HEK293T (cell line): ENCODE data around the gene KIFC3.
"Not testable (repeated sequence)": the region's sequence is repeated elsewhere in the genome, so short reads cannot be mapped to it uniquely, and the experiment has no call there.

ENCODE experiments used
- CTCF ChIA-PET: fragments of 350-600 bp; formaldehyde crosslinking; extraction: SDS; loops from one replicate; lab custom pipeline; 2021; ENCODE audit warnings: antibody characterized with exemption, inconsistent platforms; lab: Yijun Ruan, JAX
- POLR2A ChIA-PET: fragments of 350-600 bp; formaldehyde crosslinking; extraction: SDS; loops from one replicate; lab custom pipeline; 2020; ENCODE audit warnings: antibody characterized with exemption, inconsistent platforms; lab: Yijun Ruan, JAX
- DNase-seq: peaks from one replicate; pipeline ENCODE4 v3.0.0; 2012; ENCODE audit warnings: mixed read lengths; ENCODE audit errors: extremely low spot score
- ARNT ChIP-seq: fragments of 450-650 bp; IDR thresholded peaks from 2 replicates; pipeline ENCODE4 v1.6.1; 2017; ENCODE audit warnings: mild to moderate bottlenecking
- BHLHE40 ChIP-seq: fragments of 450-650 bp; IDR thresholded peaks from 2 replicates; pipeline ENCODE4 v1.6.1; 2016; ENCODE audit warnings: mild to moderate bottlenecking, moderate library complexity, borderline replicate concordance
- CTBP1 ChIP-seq: fragments of 450-650 bp; IDR thresholded peaks from 2 replicates; pipeline ENCODE4 v1.6.1; 2016; ENCODE audit warnings: borderline replicate concordance
- ELF4 ChIP-seq: fragments of 450-650 bp; IDR thresholded peaks from 2 replicates; pipeline ENCODE4 v1.6.1; 2017; ENCODE audit warnings: antibody characterized with exemption
- FOXA1 ChIP-seq: fragments of 450-650 bp; IDR thresholded peaks from 2 replicates; pipeline ENCODE4 v1.6.1; 2016; ENCODE audit warnings: mild to moderate bottlenecking
- FOXK2 ChIP-seq: fragments of 450-650 bp; IDR thresholded peaks from 2 replicates; pipeline ENCODE4 v1.6.1; 2016; ENCODE audit warnings: mild to moderate bottlenecking
- FOXM1 ChIP-seq: fragments of 450-650 bp; IDR thresholded peaks from 2 replicates; pipeline ENCODE4 v1.6.1; 2017; ENCODE audit warnings: mild to moderate bottlenecking, borderline replicate concordance
- HDGF ChIP-seq: fragments of 450-650 bp; IDR thresholded peaks from 2 replicates; pipeline ENCODE4 v1.6.1; 2017; ENCODE audit warnings: antibody characterized with exemption, borderline replicate concordance
- L3MBTL2 ChIP-seq: fragments of 450-650 bp; conservative IDR thresholded peaks from 2 replicates; pipeline ENCODE4 v1.6.1; 2016; ENCODE audit warnings: mild to moderate bottlenecking
- LEF1 ChIP-seq: fragments of 450-650 bp; IDR thresholded peaks from 2 replicates; pipeline ENCODE4 v1.6.1; 2017; ENCODE audit warnings: mild to moderate bottlenecking, borderline replicate concordance
- NFRKB ChIP-seq: fragments of 450-650 bp; IDR thresholded peaks from 2 replicates; pipeline ENCODE4 v1.6.1; 2016; ENCODE audit warnings: mild to moderate bottlenecking, moderate library complexity
- SP1 ChIP-seq: fragments of 450-650 bp; IDR thresholded peaks from 2 replicates; pipeline ENCODE4 v1.6.1; 2017
- SUZ12 ChIP-seq: fragments of 450-650 bp; IDR thresholded peaks from 2 replicates; pipeline ENCODE4 v1.6.1; 2016; ENCODE audit warnings: mild to moderate bottlenecking
- TARDBP ChIP-seq: fragments of 450-650 bp; IDR thresholded peaks from 2 replicates; pipeline ENCODE4 v1.6.1; 2016
- ZNF384 ChIP-seq: fragments of 450-650 bp; IDR thresholded peaks from 2 replicates; pipeline ENCODE4 v1.6.1; 2016
- TF ChIP-seq, protein P1 (sequence below): fragments of 450-650 bp; IDR thresholded peaks from 2 replicates; pipeline ENCODE4 v1.6.1; 2016

KIFC3 gene

GRCh38 chr16:57798953-57799599, 3.2 kb downstream of the KIFC3 start:
- POLR2A ChIA-PET, result no interaction called here
- no peak for TF ChIP-seq BHLHE40
- no peak for TF ChIP-seq NFRKB
- TF ChIP-seq FOXA1, result no peak
- TF ChIP-seq FOXM1, result no peak
- no peak for TF ChIP-seq CTBP1
- TF ChIP-seq, protein P1, sequence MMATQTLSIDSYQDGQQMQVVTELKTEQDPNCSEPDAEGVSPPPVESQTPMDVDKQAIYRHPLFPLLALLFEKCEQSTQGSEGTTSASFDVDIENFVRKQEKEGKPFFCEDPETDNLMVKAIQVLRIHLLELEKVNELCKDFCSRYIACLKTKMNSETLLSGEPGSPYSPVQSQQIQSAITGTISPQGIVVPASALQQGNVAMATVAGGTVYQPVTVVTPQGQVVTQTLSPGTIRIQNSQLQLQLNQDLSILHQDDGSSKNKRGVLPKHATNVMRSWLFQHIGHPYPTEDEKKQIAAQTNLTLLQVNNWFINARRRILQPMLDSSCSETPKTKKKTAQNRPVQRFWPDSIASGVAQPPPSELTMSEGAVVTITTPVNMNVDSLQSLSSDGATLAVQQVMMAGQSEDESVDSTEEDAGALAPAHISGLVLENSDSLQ, result no peak
- TF ChIP-seq HDGF, result no peak
- TF ChIP-seq SUZ12, result no peak
- TF ChIP-seq ARNT, result no peak
- no peak for TF ChIP-seq L3MBTL2
- no peak for TF ChIP-seq LEF1
- TF ChIP-seq TARDBP, result no peak
- TF ChIP-seq ZNF384, result no peak
- TF ChIP-seq ELF4, result no peak
- TF ChIP-seq FOXK2, result no peak
- no peak for TF ChIP-seq SP1
- DNase-seq, result no peak
- CTCF ChIA-PET, result no interaction called here

DNA sequence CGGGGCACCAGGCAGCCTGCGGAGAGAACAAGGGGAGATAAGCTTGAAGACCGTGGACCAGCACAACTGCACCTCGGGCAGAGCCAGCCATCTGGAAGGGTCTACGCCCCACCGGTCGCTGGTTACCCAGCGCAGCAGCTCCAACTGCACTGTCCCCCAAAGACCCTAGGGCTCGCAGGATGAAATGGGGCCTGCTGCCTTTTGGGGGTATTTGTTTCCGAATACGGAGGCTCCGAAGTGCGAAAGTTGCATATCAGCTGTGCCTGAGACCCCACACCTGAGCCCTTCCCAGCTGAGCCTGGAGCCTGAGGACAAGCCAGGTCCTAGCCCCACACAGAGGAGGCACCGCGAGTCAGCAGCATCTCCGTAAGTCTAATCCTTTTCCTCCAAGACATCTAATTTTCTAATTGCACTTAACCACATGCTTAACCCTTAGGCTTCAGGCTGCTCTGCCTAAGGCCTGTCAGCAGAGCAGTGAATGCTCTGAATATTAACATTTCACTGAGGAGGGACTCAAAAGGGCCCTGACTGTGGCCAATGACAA, 4.0 kb downstream of the KIFC3 start:
- CTCF ChIA-PET, result no interaction called here
- TF ChIP-seq BHLHE40, result no peak
- TF ChIP-seq FOXK2, result no peak
- no peak for TF ChIP-seq LEF1
- TF ChIP-seq TARDBP, result no peak
- no peak for TF ChIP-seq ARNT
- TF ChIP-seq FOXM1, result no peak
- no peak for TF ChIP-seq HDGF
- no peak for TF ChIP-seq NFRKB
- TF ChIP-seq L3MBTL2, result no peak
- TF ChIP-seq ZNF384, result no peak
- no peak for TF ChIP-seq CTBP1
- no peak for TF ChIP-seq SUZ12
- no peak for TF ChIP-seq ELF4
- TF ChIP-seq FOXA1, result no peak
- TF ChIP-seq SP1, result no peak
- TF ChIP-seq, protein P1, result no peak
- POLR2A ChIA-PET, result no interaction called here
- DNase-seq, result no peak

- CTCF ChIA-PET, result no interaction called here
- no peak for DNase-seq
Measured at GRCh38 chr16:57797526-57798266, 4.6 kb downstream of the KIFC3 start.

GRCh38 chr16:57797216-57797525, 5.1 kb downstream of the KIFC3 start:
- CTCF ChIA-PET, result no interaction called here
- POLR2A ChIA-PET, result no interaction called here
- TF ChIP-seq SUZ12 (no peak), FOXM1 (no peak), ARNT (no peak), CTBP1 (no peak)
- TF ChIP-seq, protein P1, result no peak
- no peak for DNase-seq

More at GRCh38 chr16:57797526-57798266, 4.6 kb downstream of the KIFC3 start:
- TF ChIP-seq ELF4 (no peak), ARNT (no peak), TARDBP (no peak), FOXA1 (no peak), LEF1 (no peak), HDGF (no peak), L3MBTL2 (no peak), CTBP1 (no peak), FOXK2 (no peak), BHLHE40 (no peak), FOXM1 (no peak), SUZ12 (no peak)
- TF ChIP-seq, protein P1, result no peak
- POLR2A ChIA-PET, result no interaction called here

DNA sequence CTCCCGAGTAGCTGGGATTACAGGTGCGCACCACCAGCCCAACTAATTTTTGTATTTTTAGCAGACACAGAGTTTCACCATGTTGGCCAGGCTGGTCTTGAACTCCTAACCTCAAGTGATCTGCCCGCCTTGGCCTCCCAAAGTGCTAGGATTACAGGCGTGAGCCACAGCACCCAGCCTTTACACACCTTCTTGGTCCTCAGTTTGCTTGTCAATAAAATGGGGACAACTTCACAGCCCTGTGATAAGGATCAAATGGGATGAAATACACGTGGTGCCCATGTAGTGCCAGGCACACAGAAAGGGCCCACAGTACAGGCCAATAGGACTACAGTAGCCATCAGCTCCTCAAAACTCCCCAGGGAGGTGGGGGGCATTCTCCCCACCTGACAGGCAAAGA, 6.3 kb downstream of the KIFC3 start:
- POLR2A ChIA-PET, DNase-seq: not testable (repeated sequence)
- CTCF ChIA-PET, result interaction anchor here (0.6 to 1.1 kb wide), 4 partner anchors 20 to 71 kb away, joined by 3 to 5 read pairs (median 4); no protein-coding TSS in a partner anchor
